Neural crest cell (in vitro differentiated cells): ENCODE measurements around the gene RAPGEF6. TPM values are rescaled to one million over a fixed set of nuclear protein-coding genes. Genes with fewer than 3 reads are reported as not detected.

Source experiments
- DNase-seq: peaks from one replicate; pipeline ENCODE4 v3.0.0; 2021; ENCODE audit warnings: low read depth, mixed read lengths, low spot score
- H3K27ac Mint-ChIP-seq: one replicate; pipeline ENCODE4 v1.8.0; 2021; ENCODE audit warnings: mild to moderate bottlenecking, mixed read lengths; ENCODE audit not compliant: unreplicated experiment
- H3K27me3 Mint-ChIP-seq: 2 replicates; pipeline ENCODE4 v1.8.0; 2021; ENCODE audit warnings: low read depth, mild to moderate bottlenecking, mixed read lengths
- H3K36me3 Mint-ChIP-seq: 2 replicates; pipeline ENCODE4 v1.8.0; 2021; ENCODE audit warnings: low read depth, mild to moderate bottlenecking, mixed read lengths
- H3K4me1 Mint-ChIP-seq: 2 replicates; pipeline ENCODE4 v1.8.0; 2021; ENCODE audit warnings: mixed read lengths
- H3K4me3 Mint-ChIP-seq: one replicate; pipeline ENCODE4 v1.8.0; 2021; ENCODE audit warnings: mild to moderate bottlenecking, mixed read lengths
- H3K9me3 Mint-ChIP-seq: 2 replicates; pipeline ENCODE4 v1.8.0; 2021; ENCODE audit warnings: mixed read lengths
- CTCF ChIP-seq: fragments of 200-600 bp; sonication (generic); conservative IDR thresholded peaks from 2 replicates; pipeline ENCODE4 v1.5.0; 2021; ENCODE audit warnings: antibody characterized with exemption, mild to moderate bottlenecking
- total RNA-seq: library from RNA; stranded (reverse); gene quantifications from 2 replicates; pipeline ENCODE4 v1.2.1, GENCODE V29; 2021

Gene RAPGEF6
- total RNA-seq, 1 donor from 2014 or later: 28.0 TPM

- Mint-ChIP-seq H3K9me3 (no peaks in the 10 kb centered on the region), H3K4me1 (peaks cover 32% of the 10 kb centered on the region), H3K27me3 (no peaks in the 10 kb centered on the region), H3K36me3 (no peaks in the 10 kb centered on the region), H3K27ac (no peak overlapping the region), H3K4me3 (no peak overlapping the region)
- TF ChIP-seq CTCF: no peak
- DNase-seq: no peak
These were observed 19.1 kb downstream of the RAPGEF6 start for GRCh38 chr5:131615957-131616356.

GRCh38 chr5:131613423-131613822 lies 21.6 kb downstream of the RAPGEF6 start:
- H3K27me3 Mint-ChIP-seq: no peaks in the 10 kb centered on the region
- no peak for DNase-seq
- H3K36me3 Mint-ChIP-seq: no peaks in the 10 kb centered on the region
- no peak overlapping the region for H3K4me3 Mint-ChIP-seq
- no peak for TF ChIP-seq CTCF
- peaks cover 17% of the 10 kb centered on the region for H3K4me1 Mint-ChIP-seq
- no peaks in the 10 kb centered on the region for H3K9me3 Mint-ChIP-seq
- H3K27ac Mint-ChIP-seq: peak overlapping the region; percentile 35

GRCh38 chr5:131611064-131611381 lies 24.0 kb downstream of the RAPGEF6 start:
- Mint-ChIP-seq H3K4me1 (peaks cover 27% of the 10 kb centered on the region), H3K27ac (no peak overlapping the region), H3K36me3 (no peaks in the 10 kb centered on the region), H3K9me3 (no peaks in the 10 kb centered on the region), H3K27me3 (no peaks in the 10 kb centered on the region), H3K4me3 (no peak overlapping the region)
- DNase-seq: no peak
- no peak for TF ChIP-seq CTCF

GRCh38 chr5:131610198-131611063 lies 24.6 kb downstream of the RAPGEF6 start:
- no peaks in the 10 kb centered on the region for H3K27me3 Mint-ChIP-seq
- no peak overlapping the region for H3K4me3 Mint-ChIP-seq
- no peak overlapping the region for H3K27ac Mint-ChIP-seq
- H3K4me1 Mint-ChIP-seq: peaks cover 23% of the 10 kb centered on the region
- DNase-seq: no peak
- no peaks in the 10 kb centered on the region for H3K9me3 Mint-ChIP-seq
- no peak for TF ChIP-seq CTCF
- no peaks in the 10 kb centered on the region for H3K36me3 Mint-ChIP-seq

- Mint-ChIP-seq H3K27me3 (no peaks in the 10 kb centered on the region), H3K4me1 (peaks cover 18% of the 10 kb centered on the region), H3K27ac (no peak overlapping the region), H3K9me3 (no peaks in the 10 kb centered on the region), H3K4me3 (no peak overlapping the region), H3K36me3 (no peaks in the 10 kb centered on the region)
- DNase-seq: no peak
- TF ChIP-seq CTCF: no peak
These were observed 25.3 kb downstream of the RAPGEF6 start for GRCh38 chr5:131609774-131610173.
